ENCODE measurements around the gene RELA. TPM values are rescaled to one million over a fixed set of nuclear protein-coding genes. Genes with fewer than 3 reads are reported as not detected.
A peak's percentile ranks its signal among the peaks of the same experiment; 100 is the strongest.
"Not testable (repeated sequence)": the region's sequence is repeated elsewhere in the genome, so short reads cannot be mapped to it uniquely, and the experiment has no call there.

The RELA gene
- total RNA-seq, 2 donors from 2014 or later, result 51.8 to 98.4 TPM

- intact Hi-C loops (cut with DNase I), result loop anchor here (5.0 to 10.0 kb wide), 2 partner anchors 124 to 276 kb away; partner anchors contain the start of gene SNX32
- H3K36me3 ChIP-seq, result peaks cover 0 to 4% of the 10 kb centered on the region in 2 donors
- H3K27ac ChIP-seq, result no peak overlapping the region
- TF ChIP-seq CTCF (IDR thresholded peaks at IDR 0.05), result no peak
- no peak for TF ChIP-seq POLR2A (IDR thresholded peaks at IDR 0.05)
- no peak for TF ChIP-seq POLR2AphosphoS5 (IDR thresholded peaks at IDR 0.05)
- WGBS, result 82% methylated on average over 5 of the region's 5 CpGs
- no peak for DNase-seq (ENCODE audit: low spot score)
- no peaks in the 10 kb centered on the region for H3K9me3 ChIP-seq
- no peaks in the 10 kb centered on the region for H3K27me3 ChIP-seq (replicated peaks; ENCODE audit: insufficient read depth)
- H3K4me3 ChIP-seq, result no peak overlapping the region
- H3K4me1 ChIP-seq (replicated peaks), result peaks cover 3% of the 10 kb centered on the region
These were observed 45.7 kb upstream of the RELA start for GRCh38 chr11:65708451-65708850.

- 92% methylated on average over 10 of the region's 12 CpGs for WGBS
- not testable (repeated sequence) for H3K4me3 ChIP-seq; H3K4me1 ChIP-seq (replicated peaks); H3K36me3 ChIP-seq; H3K27ac ChIP-seq; H3K27me3 ChIP-seq (replicated peaks; ENCODE audit: insufficient read depth); DNase-seq (ENCODE audit: low spot score); H3K9me3 ChIP-seq
- intact Hi-C loops (cut with DNase I), result loop anchor here (5.0 to 10.0 kb wide), 2 partner anchors 125 to 278 kb away; partner anchors contain the start of gene SNX32
These were observed 44.3 kb upstream of the RELA start for GRCh38 chr11:65707002-65707401.

GRCh38 chr11:65706303-65706763 is 43.6 kb upstream of the RELA start:
- not testable (repeated sequence) for H3K4me3 ChIP-seq
- intact Hi-C loops (cut with DNase I), result loop anchor here (5.0 to 10.0 kb wide), 2 partner anchors 126 to 278 kb away; partner anchors contain the start of gene SNX32

GRCh38 chr11:65703846-65704245 is 41.1 kb upstream of the RELA start:
- no peak for TF ChIP-seq POLR2AphosphoS5 (IDR thresholded peaks at IDR 0.05)
- TF ChIP-seq CTCF (IDR thresholded peaks at IDR 0.05), result no peak
- TF ChIP-seq POLR2A (IDR thresholded peaks at IDR 0.05), result no peak
- Histone ChIP-seq H3K4me3 (no peak overlapping the region), H3K27ac (no peak overlapping the region), H3K9me3 (no peaks in the 10 kb centered on the region), H3K36me3 (no peaks in the 10 kb centered on the region), H3K27me3 (replicated peaks; ENCODE audit: insufficient read depth) (no peaks in the 10 kb centered on the region), H3K4me1 (replicated peaks) (no peaks in the 10 kb centered on the region)
- WGBS, result 67% methylated on average over 4 of the region's 4 CpGs
- no peak for DNase-seq (ENCODE audit: low spot score)
- intact Hi-C loops (cut with DNase I), result loop anchor here (10.0 kb wide), 1 partner anchor 281 kb away; no protein-coding TSS in a partner anchor

More at GRCh38 chr11:65706303-65706763, 43.6 kb upstream of the RELA start:
- peak; percentile 36 for TF ChIP-seq POLR2AphosphoS5 (IDR thresholded peaks at IDR 0.05)
- peak; percentile 46 to 83 (median 60) for TF ChIP-seq CTCF (IDR thresholded peaks at IDR 0.05)
- H3K27ac ChIP-seq; H3K4me1 ChIP-seq (replicated peaks); H3K9me3 ChIP-seq; H3K27me3 ChIP-seq (replicated peaks; ENCODE audit: insufficient read depth); H3K36me3 ChIP-seq: not testable (repeated sequence)
- 16% methylated on average over 14 of the region's 14 CpGs for WGBS
- DNase-seq (ENCODE audit: low spot score), result peak; percentile 44

- no peaks in the 10 kb centered on the region for H3K4me1 ChIP-seq (replicated peaks)
- H3K36me3 ChIP-seq, result no peaks in the 10 kb centered on the region
- intact Hi-C loops (cut with DNase I), result loop anchor here (10.0 kb wide), 1 partner anchor 283 kb away; no protein-coding TSS in a partner anchor
- H3K4me3 ChIP-seq, result no peak overlapping the region
- no peak overlapping the region for H3K27ac ChIP-seq
- no peak for TF ChIP-seq CTCF (IDR thresholded peaks at IDR 0.05)
- TF ChIP-seq POLR2A (IDR thresholded peaks at IDR 0.05), result no peak
- no peak for TF ChIP-seq POLR2AphosphoS5 (IDR thresholded peaks at IDR 0.05)
- no peaks in the 10 kb centered on the region for H3K27me3 ChIP-seq (replicated peaks; ENCODE audit: insufficient read depth)
- WGBS, result 91% methylated on average over 1 of the region's 1 CpG
- H3K9me3 ChIP-seq, result no peaks in the 10 kb centered on the region
- DNase-seq (ENCODE audit: low spot score), result no peak
These were observed 39.0 kb upstream of the RELA start for GRCh38 chr11:65701686-65702085.

Data from prostate gland (tissue), 2 donors.